ENCODE results near the gene GARNL3. TPM values are rescaled to one million over a fixed set of nuclear protein-coding genes. Genes with fewer than 3 reads are reported as not detected.
A peak's percentile ranks its signal among the peaks of the same experiment; 100 is the strongest.

The GARNL3 gene
- total and polyA plus RNA-seq, 2 of the 13 experiments (the other 11 are each of a cell fraction or from before 2014, with no cell fraction given) = 3.9 to 11.0 TPM

- in situ Hi-C loops (cut with HindIII; ENCODE audit: extremely low pct_ligation_motif_present, low pct_unique_long_range_greater_than_20kb) (loop anchor here (5.0 kb wide), 1 partner anchor 136 kb away; no protein-coding TSS in a partner anchor), intact Hi-C loops (cut with micrococcal nuclease; ENCODE audit: unreplicated experiment) (loop anchor here (2.0 to 10.0 kb wide), 2 partner anchors 47 to 133 kb away; partner anchors contain the start of gene SLC2A8)
- peak; percentile 28 for DNase-seq (ENCODE audit: low spot score)
These were observed 83.5 kb downstream of the GARNL3 start for GRCh38 chr9:127347831-127348776.

More at GRCh38 chr9:127347831-127348776, 83.5 kb downstream of the GARNL3 start:
- H3K36me3 ChIP-seq (replicated peaks in 1 of 2; ENCODE audit: control insufficient read depth in 1 of 2, insufficient read depth in 2 of 2, low read length in 2 of 2) = peaks cover 4 to 7% of the 10 kb centered on the region in 2 experiments; a peak in 3 of 5 replicates
- no peaks in the 10 kb centered on the region for H3K4me1 ChIP-seq (ENCODE audit: insufficient read depth, low read length)
- ChIA-PET CTCF (ENCODE audit: low intra/inter-chr PET ratio, low total read pairs) (no interaction called here), POLR2A (no interaction called here)
- BruUV-seq (replicated peaks) = no TSS peak
- no peak overlapping the region for H3K4me3 ChIP-seq (replicated peaks in 1 of 3; ENCODE audit: insufficient read depth in 1 of 3, low read depth in 2 of 3, low read length in 3 of 3)
- no peaks in the 10 kb centered on the region for H4K20me1 ChIP-seq (ENCODE audit: insufficient read depth, low read length)
- no peak overlapping the region for H3K9ac ChIP-seq (ENCODE audit: insufficient read depth, low read depth, low read length)
- H3K79me2 ChIP-seq (ENCODE audit: insufficient read depth, low read length) = no peaks in the 10 kb centered on the region
- ATAC-seq = peak; percentile 74
- TF ChIP-seq ZKSCAN5 (CRISPR knock-in tag; IDR thresholded peaks at IDR 0.05) (no peak), HOXA3 (CRISPR knock-in tag; IDR thresholded peaks at IDR 0.05) (no peak), MAFF (IDR thresholded peaks at IDR 0.05; ENCODE audit: low read depth, low read length) (peak; percentile 99), HDAC6 (IDR thresholded peaks at IDR 0.05; ENCODE audit: low read depth, low read length) (no peak), CTCF (CRISPR knock-in tag; IDR thresholded peaks at IDR 0.05) (peak; percentile 54), STAG1 (CRISPR knock-in tag; IDR thresholded peaks at IDR 0.05) (peak; percentile 49), TCF7L2 (IDR thresholded peaks at IDR 0.05; ENCODE audit: low read depth, low read length) (no peak), ZNF160 (CRISPR knock-in tag; IDR thresholded peaks at IDR 0.05) (no peak), ZC3H4 (CRISPR knock-in tag; IDR thresholded peaks at IDR 0.05; ENCODE audit: borderline replicate concordance) (no peak), MAFK (conservative IDR thresholded peaks at IDR 0.05 in 1 of 2, IDR thresholded peaks at IDR 0.05 in 1 of 2; ENCODE audit: low read length in 2 of 2) (peak; percentile 98 to 99), HOXD1 (CRISPR knock-in tag; IDR thresholded peaks at IDR 0.05) (no peak), SAP130 (CRISPR knock-in tag; IDR thresholded peaks at IDR 0.05; ENCODE audit: low read depth) (0 out of 2 replicates have a peak, but pooled peaks have one; percentile 24), CREB1 (IDR thresholded peaks at IDR 0.05) (no peak), CREB1 (CRISPR knock-in tag; IDR thresholded peaks at IDR 0.05) (no peak), NFIC (IDR thresholded peaks at IDR 0.05; ENCODE audit: low read length) (no peak), ZNF333 (CRISPR knock-in tag; IDR thresholded peaks at IDR 0.05; ENCODE audit: borderline replicate concordance) (no peak), AGO1 (IDR thresholded peaks at IDR 0.05; ENCODE audit: low read depth, low read length, poor library complexity, severe bottlenecking) (no peak), FOXM1 (CRISPR knock-in tag; IDR thresholded peaks at IDR 0.05) (no peak)
- H3K27me3 ChIP-seq (ENCODE audit: control insufficient read depth in 1 of 2, insufficient read depth in 2 of 2, low read length in 2 of 2) = no peaks in the 10 kb centered on the region
- no peak overlapping the region for H2AFZ ChIP-seq (ENCODE audit: low read length)
- H3K27ac ChIP-seq (ENCODE audit: extremely low read length, insufficient read depth, low read length) = no peak overlapping the region
- no peak for FAIRE-seq
- WGBS (ENCODE audit: low lambda C conversion rate) = 87% methylated on average over 8 of the region's 8 CpGs
- H3K9me3 ChIP-seq (ENCODE audit: low read length) = no peaks in the 10 kb centered on the region
- no peak overlapping the region for H3K4me2 ChIP-seq (ENCODE audit: low read depth, low read length)
